Tibial nerve (tissue), 3 donors: ENCODE results near the gene RHOJ.

Experiments
- POLR2A ChIP-seq, 2 donors: fragments of 450-650 bp; IDR thresholded peaks; one replicate each; pipeline ENCODE4 v1.6.1; 2017; ENCODE audit warnings: antibody characterized with exemption in 2 of 2, mild to moderate bottlenecking in 2 of 2, moderate library complexity in 2 of 2
- TF ChIP-seq, protein P1 (sequence below), 5 experiments: fragments of 200-600 bp in 3 of 5; fragments of 450-650 bp in 2 of 5; sonication (generic) in 3 of 5; IDR thresholded peaks; one replicate each; pipeline ENCODE4 v1.5.1; 2016 to 2019; ENCODE audit warnings: antibody characterized with exemption in 5 of 5, mild to moderate bottlenecking in 3 of 5, moderate library complexity in 2 of 5

DNA sequence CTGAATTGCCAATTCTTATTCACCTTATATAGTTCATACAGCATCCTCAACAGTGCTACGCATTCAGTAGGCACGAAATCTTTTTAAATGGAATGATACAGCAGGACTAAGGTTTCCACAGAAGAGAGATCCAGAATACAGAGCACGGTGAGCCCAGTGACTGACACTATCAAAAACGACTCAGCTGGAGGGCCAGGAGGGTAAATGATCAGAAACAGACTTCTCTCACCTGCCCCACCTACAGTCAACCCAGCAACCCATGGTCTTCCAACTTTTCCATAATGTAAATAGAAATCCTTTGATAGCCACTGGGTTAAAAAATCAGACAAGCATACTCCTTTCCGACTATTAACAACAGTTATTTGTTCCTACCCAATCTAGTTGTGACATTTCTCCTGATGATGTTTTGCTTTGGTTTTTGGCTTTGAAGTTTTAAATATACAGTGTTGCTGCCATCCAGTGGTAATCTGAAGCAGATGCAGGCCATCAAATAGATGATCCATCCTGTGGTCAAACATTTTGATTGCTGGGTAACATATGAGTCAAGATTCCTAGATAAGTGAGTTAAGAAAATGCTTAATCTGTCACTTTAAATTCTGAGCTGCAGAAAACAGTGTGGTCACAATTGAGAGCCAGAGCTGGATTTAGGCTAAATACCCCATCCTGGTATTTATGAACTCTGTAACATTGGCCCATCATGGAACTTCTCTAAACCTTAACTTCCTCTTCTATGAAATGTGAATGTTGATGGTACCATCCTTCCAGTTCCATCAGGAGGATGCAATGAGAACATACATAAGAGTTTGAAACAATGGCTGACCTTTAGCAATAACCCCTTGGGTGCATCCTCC, 72.5 kb downstream of the RHOJ start:
- TF ChIP-seq, protein P1, sequence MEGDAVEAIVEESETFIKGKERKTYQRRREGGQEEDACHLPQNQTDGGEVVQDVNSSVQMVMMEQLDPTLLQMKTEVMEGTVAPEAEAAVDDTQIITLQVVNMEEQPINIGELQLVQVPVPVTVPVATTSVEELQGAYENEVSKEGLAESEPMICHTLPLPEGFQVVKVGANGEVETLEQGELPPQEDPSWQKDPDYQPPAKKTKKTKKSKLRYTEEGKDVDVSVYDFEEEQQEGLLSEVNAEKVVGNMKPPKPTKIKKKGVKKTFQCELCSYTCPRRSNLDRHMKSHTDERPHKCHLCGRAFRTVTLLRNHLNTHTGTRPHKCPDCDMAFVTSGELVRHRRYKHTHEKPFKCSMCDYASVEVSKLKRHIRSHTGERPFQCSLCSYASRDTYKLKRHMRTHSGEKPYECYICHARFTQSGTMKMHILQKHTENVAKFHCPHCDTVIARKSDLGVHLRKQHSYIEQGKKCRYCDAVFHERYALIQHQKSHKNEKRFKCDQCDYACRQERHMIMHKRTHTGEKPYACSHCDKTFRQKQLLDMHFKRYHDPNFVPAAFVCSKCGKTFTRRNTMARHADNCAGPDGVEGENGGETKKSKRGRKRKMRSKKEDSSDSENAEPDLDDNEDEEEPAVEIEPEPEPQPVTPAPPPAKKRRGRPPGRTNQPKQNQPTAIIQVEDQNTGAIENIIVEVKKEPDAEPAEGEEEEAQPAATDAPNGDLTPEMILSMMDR (IDR thresholded peaks at IDR 0.05) = peak; percentile 65 to 90 (median 81)
- TF ChIP-seq POLR2A (IDR thresholded peaks at IDR 0.05) = no peak
